ENCODE measurements around the gene GABRR2.
"Not testable (repeated sequence)": the region's sequence is repeated elsewhere in the genome, so short reads cannot be mapped to it uniquely, and the experiment has no call there.

The GABRR2 gene

DNA sequence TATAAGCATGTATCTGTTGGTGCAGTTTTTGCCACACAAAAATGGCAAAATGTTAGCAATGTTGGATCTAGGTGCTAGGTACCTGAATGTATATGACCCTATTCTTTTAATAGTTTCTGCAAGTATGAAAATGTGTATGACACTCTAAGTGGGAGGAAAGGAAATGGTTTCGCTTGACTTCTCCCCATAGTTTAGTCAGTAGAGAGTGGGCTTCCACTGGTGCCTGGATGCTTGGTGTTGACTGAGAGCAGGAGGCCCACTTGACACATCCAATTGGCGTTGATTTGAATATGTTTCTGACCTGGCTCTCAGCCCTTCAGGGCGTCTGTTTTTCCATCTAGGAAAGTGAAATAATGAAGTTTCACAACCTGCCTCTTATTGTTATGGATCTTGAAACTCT is 56.2 kb downstream of the GABRR2 start:
- no peak for FAIRE-seq
- DNase-seq (ENCODE audit: low spot score) = no peak

GRCh38 chr6:89257781-89258180 is 57.3 kb downstream of the GABRR2 start:
- no peak for FAIRE-seq
- DNase-seq (ENCODE audit: low spot score) = no peak

DNA sequence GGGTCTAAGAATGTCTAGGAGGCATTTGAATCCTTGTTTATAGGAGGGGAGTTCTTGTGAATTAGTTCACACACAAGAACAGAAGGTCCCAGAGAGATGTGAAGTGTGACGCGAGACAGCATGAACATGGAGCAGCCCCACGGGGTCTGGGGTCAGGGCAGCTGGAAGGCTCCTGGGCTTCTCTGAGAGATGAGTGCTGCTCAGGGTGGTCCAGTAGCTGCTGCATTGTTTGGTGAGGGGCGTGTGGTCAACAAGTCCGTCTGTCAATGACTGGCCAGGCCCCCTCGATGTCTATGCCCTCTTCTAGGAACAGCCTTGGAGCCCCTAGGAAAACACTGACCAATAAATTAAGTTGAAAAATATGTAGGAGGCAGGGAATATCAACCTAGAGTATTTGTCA is 57.8 kb downstream of the GABRR2 start:
- no peak for DNase-seq (ENCODE audit: low spot score)
- no peak for FAIRE-seq

DNA sequence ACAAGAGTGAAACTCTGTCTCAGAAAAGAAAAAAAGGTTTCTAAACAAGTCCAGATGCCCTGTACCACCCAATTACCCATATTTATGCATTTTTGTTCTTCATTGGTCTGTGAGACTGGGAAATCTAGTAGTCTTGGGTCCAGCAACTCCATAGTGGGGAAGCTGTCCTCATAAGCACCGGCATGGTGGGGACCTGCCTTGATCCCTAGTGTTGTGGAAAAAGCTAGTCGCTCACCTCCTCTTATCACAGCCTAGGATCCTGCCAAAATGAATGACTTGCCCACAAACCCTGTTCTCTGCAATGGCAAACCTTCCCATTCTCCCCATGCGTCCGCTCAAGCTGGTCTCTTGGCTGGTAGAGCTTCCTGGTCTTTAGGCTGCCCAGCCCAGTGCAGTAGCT is 59.7 kb downstream of the GABRR2 start:
- DNase-seq (ENCODE audit: low spot score) = no peak
- FAIRE-seq = no peak

- DNase-seq (ENCODE audit: low spot score) = no peak
- no peak for FAIRE-seq
Measured at GRCh38 chr6:89254569-89254968, 60.5 kb downstream of the GABRR2 start.

DNA sequence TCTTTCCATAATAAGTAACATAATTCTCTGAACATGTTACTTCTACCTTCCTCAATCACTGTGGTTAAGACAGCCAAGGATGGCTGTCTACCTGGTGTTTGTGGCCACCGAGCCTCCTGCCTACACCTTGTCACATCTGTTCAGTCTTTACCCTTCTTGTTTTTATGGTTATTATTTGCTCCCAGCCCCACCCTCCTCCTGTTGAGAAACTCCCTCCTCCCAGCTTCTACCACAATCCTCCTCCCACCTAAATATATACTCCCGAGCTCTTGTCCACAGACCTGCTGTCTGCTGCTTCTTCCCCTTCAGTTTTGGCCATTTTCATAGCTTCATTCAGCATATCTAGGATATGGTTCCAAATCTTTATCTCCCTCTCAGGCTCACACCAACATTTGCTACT is 62.2 kb downstream of the GABRR2 start:
- DNase-seq (ENCODE audit: low spot score) (no peak), FAIRE-seq (no peak)

- DNase-seq (ENCODE audit: low spot score) = no peak
- FAIRE-seq = no peak
Measured at GRCh38 chr6:89251976-89252375, 63.1 kb downstream of the GABRR2 start.

DNA sequence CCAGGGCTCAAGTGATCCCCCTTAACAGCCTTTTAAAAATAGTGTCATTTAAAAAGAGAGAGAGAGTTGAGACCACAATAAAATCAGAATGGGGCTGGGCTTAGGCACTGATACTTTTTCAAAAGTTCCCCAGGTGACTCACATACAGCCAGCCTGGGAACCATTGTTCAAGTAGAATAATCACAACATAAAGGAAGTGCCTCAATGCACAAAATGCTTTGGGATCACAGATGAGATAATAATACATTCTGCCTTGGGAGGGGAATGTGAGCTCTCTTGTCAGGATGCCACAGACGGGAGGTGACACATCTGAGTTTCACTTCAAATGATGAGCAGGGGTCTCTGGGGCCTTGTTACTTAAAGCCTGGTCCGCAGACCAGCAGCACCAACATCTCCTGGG is 63.9 kb downstream of the GABRR2 start:
- DNase-seq (ENCODE audit: low spot score) = no peak
- FAIRE-seq = no peak

DNA sequence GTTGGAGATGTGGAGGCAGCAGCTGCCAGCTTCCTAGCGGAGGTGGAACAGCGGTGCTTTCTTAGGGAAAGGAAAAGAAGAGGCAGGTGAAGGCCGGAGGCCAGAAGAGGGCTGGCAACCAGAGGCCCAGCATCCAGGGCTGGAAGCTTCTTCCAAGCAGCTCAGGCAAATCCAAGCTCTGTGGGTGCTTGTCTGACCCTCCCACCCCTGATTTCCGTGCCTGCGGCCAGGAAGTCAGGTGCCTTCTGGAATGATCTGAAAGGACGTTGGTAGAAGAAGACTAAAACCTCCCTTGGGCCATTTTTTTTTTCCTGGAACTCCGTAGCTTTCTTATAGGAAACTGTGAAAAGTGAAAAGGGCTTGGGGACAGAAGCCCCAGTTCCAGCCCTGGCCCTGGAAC is 64.9 kb downstream of the GABRR2 start:
- FAIRE-seq = no peak
- no peak for DNase-seq (ENCODE audit: low spot score)

- DNase-seq (ENCODE audit: low spot score) (no peak), FAIRE-seq (no peak)
Measured at GRCh38 chr6:89244241-89244985, 70.7 kb downstream of the GABRR2 start.

GRCh38 chr6:89243331-89243629 is 71.8 kb downstream of the GABRR2 start:
- FAIRE-seq = no peak
- no peak for DNase-seq (ENCODE audit: low spot score)

DNA sequence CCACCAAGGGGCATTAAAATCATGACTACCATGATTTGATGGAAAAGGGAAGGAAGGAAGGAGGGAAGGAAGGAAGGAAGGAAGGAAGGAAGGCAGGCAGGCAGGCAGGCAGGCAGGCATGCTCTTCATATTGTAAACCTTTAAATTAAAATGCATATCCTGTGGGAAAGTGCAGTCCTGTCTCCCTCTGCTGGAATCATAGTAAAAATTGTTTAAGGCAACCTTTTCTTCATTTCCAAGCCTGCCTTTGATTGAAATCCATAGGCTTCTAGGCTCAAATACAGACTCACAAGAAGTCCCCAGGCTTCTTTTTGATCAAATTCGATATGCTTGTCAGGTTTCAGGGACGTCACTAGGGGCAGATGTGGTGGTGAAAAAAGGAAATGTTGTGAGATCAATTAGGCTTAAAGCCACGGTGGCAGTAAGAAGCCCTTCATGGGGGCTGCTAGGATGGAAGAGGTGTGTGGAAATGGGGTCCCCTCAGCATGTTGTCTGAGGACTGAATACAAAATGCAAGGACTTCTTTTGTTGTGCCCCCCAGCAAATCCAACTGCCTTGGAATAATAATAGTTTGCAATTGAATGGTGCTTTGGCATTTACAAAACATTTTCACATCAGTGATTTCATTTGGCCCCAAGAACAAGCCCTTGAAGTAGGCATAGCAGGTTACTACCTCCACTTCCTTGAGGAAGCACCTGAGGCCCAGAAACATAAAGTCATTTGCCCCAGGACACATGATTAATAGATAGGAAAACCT is 72.3 kb downstream of the GABRR2 start:
- no peak for FAIRE-seq
- DNase-seq (ENCODE audit: low spot score) = peak; percentile 21

DNA sequence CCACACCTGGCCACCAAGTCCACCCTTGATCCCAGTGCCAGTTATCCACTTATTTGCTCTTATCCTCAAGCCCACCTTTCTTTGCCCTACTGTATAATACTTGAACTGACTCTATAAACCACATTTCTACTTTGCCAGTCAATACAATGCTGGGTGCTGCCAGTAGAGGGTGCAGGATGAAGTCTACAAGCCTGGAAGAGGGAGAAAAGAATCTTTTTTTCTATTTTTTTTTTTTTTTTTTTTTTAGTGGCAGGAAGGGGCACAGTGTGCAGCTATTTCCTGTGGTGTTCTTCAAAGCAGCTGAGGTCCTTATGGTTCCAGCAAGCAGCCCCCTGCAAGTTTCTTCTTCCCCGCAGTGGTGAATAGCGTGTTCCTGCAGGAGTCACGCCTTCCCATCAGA is 75.8 kb downstream of the GABRR2 start:
- DNase-seq (ENCODE audit: low spot score) (no peak), FAIRE-seq (no peak)

GRCh38 chr6:89237158-89237557 is 77.9 kb downstream of the GABRR2 start:
- DNase-seq (ENCODE audit: low spot score) (no peak), FAIRE-seq (no peak)

- not testable (repeated sequence) for FAIRE-seq; DNase-seq (ENCODE audit: low spot score)
Measured at GRCh38 chr6:89233605-89234004, 81.5 kb downstream of the GABRR2 start.

GRCh38 chr6:89222712-89223039 is 92.4 kb downstream of the GABRR2 start:
- FAIRE-seq = no peak
- no peak for DNase-seq (ENCODE audit: low spot score)

- FAIRE-seq (no peak), DNase-seq (ENCODE audit: low spot score) (peak; percentile 21)
Measured at GRCh38 chr6:89221971-89222711, 93.0 kb downstream of the GABRR2 start.

GRCh38 chr6:89221129-89221528 is 94.0 kb downstream of the GABRR2 start:
- no peak for DNase-seq (ENCODE audit: low spot score)
- FAIRE-seq = no peak

- DNase-seq (ENCODE audit: low spot score) = peak; percentile 14
- no peak for FAIRE-seq
Measured at GRCh38 chr6:89217299-89217910, 97.7 kb downstream of the GABRR2 start, which contains the start of gene GABRR1. Gene GABRR1 (minus strand): TSS chr6:89217358. CDS start chr6:89217322, 36 bp downstream.

- no peak for FAIRE-seq
Measured at GRCh38 chr6:89216411-89216810, 98.7 kb downstream of the GABRR2 start.

GRCh38 chr6:89215391-89215790 is 99.7 kb downstream of the GABRR2 start:
- DNase-seq (ENCODE audit: low spot score) (no peak), FAIRE-seq (no peak)

More at GRCh38 chr6:89216411-89216810, 98.7 kb downstream of the GABRR2 start:
- no peak for DNase-seq (ENCODE audit: low spot score)

- no peak for DNase-seq (ENCODE audit: low spot score)
- FAIRE-seq = no peak
Measured at GRCh38 chr6:89214197-89214596, 100.9 kb downstream of the GABRR2 start.
